H1 (cell line): ENCODE results near the gene CSE1L. TPM values are rescaled to one million over a fixed set of nuclear protein-coding genes. Genes with fewer than 3 reads are reported as not detected.

Source experiments
- CTCF ChIA-PET: fragments of 300-600 bp; sonication (Branson Sonifier 250); formaldehyde crosslinking; loops from one replicate; lab custom pipeline; 2021; ENCODE audit not compliant: partially characterized antibody; lab: Charles Lee
- POLR2A ChIA-PET: fragments of 300-600 bp; sonication (Branson Sonifier 250); formaldehyde crosslinking; loops from one replicate; lab custom pipeline; 2021; ENCODE audit warnings: inconsistent platforms; ENCODE audit not compliant: partially characterized antibody; lab: Charles Lee
- DNase-seq, 2 experiments: peaks; one replicate each; pipeline versions ENCODE4 v3.0.0 to v3.0.0-alpha.2; 2010 to 2022; ENCODE audit warnings: low spot score in 2 of 2, low read depth in 1 of 2, mixed read lengths in 1 of 2
- FAIRE-seq: peaks from 2 replicates; lab custom pipeline; 2011; peaks lifted over from hg19 to GRCh38; lab: Jason Lieb, UNC
- H2AFZ ChIP-seq: 2 replicates; pipeline ENCODE4 v1.8.1; 2012; ENCODE audit warnings: low read length, inconsistent platforms
- H2AK5ac ChIP-seq: 2 replicates; pipeline ENCODE4 v1.6.1; 2013; ENCODE audit warnings: low read depth, low read length
- H2BK120ac ChIP-seq: replicated peaks from 2 replicates; pipeline ENCODE3; 2013; ENCODE audit warnings: low read depth, low read length, inconsistent platforms
- H2BK12ac ChIP-seq: 2 replicates; pipeline ENCODE4 v1.6.1; 2013; ENCODE audit warnings: low read depth, low read length
- H2BK15ac ChIP-seq: 2 replicates; pipeline ENCODE4 v1.6.1; 2013; ENCODE audit warnings: low read length
- H2BK20ac ChIP-seq: 2 replicates; pipeline ENCODE4 v1.6.1; 2013; ENCODE audit warnings: low read length
- H2BK5ac ChIP-seq: 2 replicates; pipeline ENCODE4 v1.6.1; 2013; ENCODE audit warnings: low read depth, low read length
- H3K14ac ChIP-seq: 2 replicates; pipeline ENCODE4 v1.6.1; 2013; ENCODE audit warnings: inconsistent platforms; ENCODE audit not compliant: insufficient read length
- H3K18ac ChIP-seq: 2 replicates; pipeline ENCODE4 v1.6.1; 2013; ENCODE audit warnings: low read length; ENCODE audit errors: extremely low read depth
- H3K23ac ChIP-seq: 2 replicates; pipeline ENCODE4 v1.6.1; 2013; ENCODE audit warnings: inconsistent platforms; ENCODE audit not compliant: insufficient read length
- H3K23me2 ChIP-seq: 2 replicates; pipeline ENCODE4 v1.6.1; 2013; ENCODE audit warnings: low read depth, low read length
- H3K27ac ChIP-seq: 2 replicates; pipeline ENCODE4 v1.6.1; 2011; ENCODE audit warnings: low read depth, low read length, inconsistent platforms
- H3K27me3 ChIP-seq, 4 experiments: replicated peaks in 1 of 4; 1 replicate in 1 of 4; 2 replicates in 3 of 4; pipeline versions ENCODE4 v1.6.1 to v1.8.1; 2011 to 2013; ENCODE audit warnings: low read length in 3 of 4, mild to moderate bottlenecking in 3 of 4, inconsistent platforms in 2 of 4, mixed read lengths in 2 of 4, moderate library complexity in 1 of 4; ENCODE audit not compliant: control insufficient read depth in 3 of 4, insufficient read depth in 3 of 4; ENCODE audit errors: extremely low read depth in 1 of 4
- H3K36me3 ChIP-seq, 4 experiments: 2 replicates each; pipeline versions ENCODE4 v1.6.1 to v1.8.1; 2011 to 2013; ENCODE audit warnings: mild to moderate bottlenecking in 4 of 4, low read length in 3 of 4, moderate library complexity in 2 of 4, control low read depth in 1 of 4, inconsistent platforms in 1 of 4; ENCODE audit not compliant: insufficient read depth in 4 of 4, control insufficient read depth in 2 of 4
- H3K4ac ChIP-seq: replicated peaks from 2 replicates; pipeline ENCODE3; 2013; ENCODE audit warnings: low read length, low read depth, mixed read lengths, inconsistent platforms; ENCODE audit not compliant: insufficient read length
- H3K4me1 ChIP-seq, 4 experiments: replicated peaks in 1 of 4; 1 replicate in 1 of 4; 2 replicates in 3 of 4; pipeline versions ENCODE4 v1.6.1 to v1.8.1; 2011 to 2013; ENCODE audit warnings: low read length in 3 of 4, inconsistent platforms in 2 of 4, mixed read lengths in 1 of 4; ENCODE audit not compliant: insufficient read depth in 4 of 4, control insufficient read depth in 3 of 4
- H3K4me2 ChIP-seq, 2 experiments: 2 replicates each; pipeline versions ENCODE4 v1.6.1 to v1.8.1; 2011 to 2013; ENCODE audit warnings: low read depth in 2 of 2, low read length in 2 of 2, control low read depth in 1 of 2, inconsistent platforms in 1 of 2, mild to moderate bottlenecking in 1 of 2; ENCODE audit not compliant: insufficient read depth in 1 of 2
- H3K4me3 ChIP-seq, 4 experiments: fragments of 200-600, 300-600 bp in 1 of 4; sonication (generic), shearing (Covaris generic), sonication (Bioruptor Twin) in 1 of 4; 2 replicates each; pipeline versions ENCODE4 v1.5.1 to v1.8.1; 2011 to 2016; ENCODE audit warnings: low read length in 4 of 4, low read depth in 3 of 4, control low read depth in 2 of 4, inconsistent platforms in 2 of 4, mild to moderate bottlenecking in 2 of 4, mixed read lengths in 1 of 4, moderate library complexity in 1 of 4; ENCODE audit not compliant: insufficient read depth in 2 of 4; ENCODE audit errors: extremely low read depth in 1 of 4
- H3K56ac ChIP-seq: replicated peaks from 2 replicates; pipeline ENCODE3; 2013; ENCODE audit warnings: low read depth, mild to moderate bottlenecking, mixed read lengths, low read length, inconsistent platforms; ENCODE audit not compliant: insufficient read length
- H3K79me1 ChIP-seq: 2 replicates; pipeline ENCODE4 v1.6.1; 2013; ENCODE audit warnings: low read depth, low read length, control low read depth
- H3K79me2 ChIP-seq, 2 experiments: 2 replicates each; pipeline versions ENCODE4 v1.6.1 to v1.8.1; 2012 to 2013; ENCODE audit warnings: low read length in 2 of 2, mild to moderate bottlenecking in 2 of 2, inconsistent platforms in 1 of 2; ENCODE audit not compliant: insufficient read depth in 2 of 2, control insufficient read depth in 1 of 2
- H3K9ac ChIP-seq, 4 experiments: replicated peaks in 1 of 4; 1 replicate in 1 of 4; 2 replicates in 3 of 4; pipeline versions ENCODE4 v1.6.1 to v1.8.1; 2011 to 2013; ENCODE audit warnings: low read depth in 3 of 4, low read length in 3 of 4, control low read depth in 2 of 4, mild to moderate bottlenecking in 2 of 4, moderate library complexity in 2 of 4, inconsistent platforms in 1 of 4; ENCODE audit errors: extremely low read depth in 1 of 4
- H3K9me3 ChIP-seq, 2 experiments: 2 replicates each; pipeline versions ENCODE4 v1.6.1 to v1.8.1; 2012 to 2013; ENCODE audit warnings: mild to moderate bottlenecking in 2 of 2, moderate library complexity in 2 of 2, control low read depth in 1 of 2, inconsistent platforms in 1 of 2, low read depth in 1 of 2, low read length in 1 of 2, mixed read lengths in 1 of 2; ENCODE audit not compliant: insufficient read depth in 2 of 2
- H4K20me1 ChIP-seq, 2 experiments: replicated peaks in 1 of 2; 2 replicates each; pipeline versions ENCODE3 to v1.8.1; 2011 to 2013; ENCODE audit warnings: inconsistent platforms in 2 of 2, low read length in 2 of 2, mild to moderate bottlenecking in 1 of 2; ENCODE audit not compliant: insufficient read depth in 2 of 2, control insufficient read depth in 1 of 2
- H4K5ac ChIP-seq: 2 replicates; pipeline ENCODE4 v1.6.1; 2013; ENCODE audit warnings: low read length, low read depth, mixed read lengths, inconsistent platforms; ENCODE audit not compliant: insufficient read length
- H4K8ac ChIP-seq: 2 replicates; pipeline ENCODE4 v1.8.0; 2013; ENCODE audit warnings: mild to moderate bottlenecking, moderate library complexity, low read length, inconsistent platforms; ENCODE audit not compliant: insufficient read depth; ENCODE audit errors: extremely low read depth
- H4K91ac ChIP-seq: replicated peaks from 2 replicates; pipeline ENCODE3; 2013; ENCODE audit warnings: low read length, mixed read lengths, inconsistent platforms; ENCODE audit not compliant: insufficient read length
- CBX8 ChIP-seq: fragments of 300-800, 300-1000 bp; sonication (generic); IDR thresholded peaks from 2 replicates; pipeline ENCODE4 v1.7.1; 2016; ENCODE audit warnings: low read depth, low read length, borderline replicate concordance
- WGBS, 2 experiments: shearing (Covaris generic) in 1 of 2; methylation state at CpG; one replicate each; pipeline versions ENCODE4 v1.1.6 to v1.1.7; 2013 to 2015; ENCODE audit warnings: low lambda C conversion rate in 2 of 2, mixed read lengths in 2 of 2, inconsistent platforms in 1 of 2, low coverage in 1 of 2, missing lambda C conversion rate in 1 of 2; ENCODE audit not compliant: insufficient replicate concordance in 2 of 2, insufficient coverage in 1 of 2, insufficient read length in 1 of 2; ENCODE audit errors: extremely low coverage in 1 of 2, missing lambda C conversion rate in 1 of 2; 5-methylcytosine and 5-hydroxymethylcytosine counted together
- polyA plus RNA-seq, 7 experiments: library from polyadenylated mRNA; depleted of rRNA in 3 of 7; stranded (reverse) in 5 of 7; unstranded in 2 of 7; fragments of >200 nt in 5 of 7; fragments of 200-250 nt in 2 of 7; gene quantifications; 1 replicate in 5 of 7; 2 replicates in 1 of 7; 4 replicates in 1 of 7; pipeline versions ENCODE4 v1.2.1 to v1.2.3, GENCODE V29; 2011 to 2013; ENCODE audit warnings: missing spikeins in 2 of 7, mixed read lengths in 2 of 7
- total RNA-seq: library from RNA; stranded (reverse); fragmentation: NEBNext Ultra II Directional; extraction: Animal tissue kit (Norgen Biotek cat#: 25700); gene quantifications from 2 replicates; pipeline ENCODE4 v1.2.1, GENCODE V29; 2021
- TF ChIP-seq, protein P1 (sequence below): IDR thresholded peaks from 2 replicates; pipeline ENCODE4 v1.6.1; 2012; ENCODE audit warnings: inconsistent platforms

Gene CSE1L
- total and polyA plus RNA-seq, 2 of the 8 experiments (the other 6 are each of a cell fraction or from before 2014, with no cell fraction given): 94.1 to 269 TPM

DNA sequence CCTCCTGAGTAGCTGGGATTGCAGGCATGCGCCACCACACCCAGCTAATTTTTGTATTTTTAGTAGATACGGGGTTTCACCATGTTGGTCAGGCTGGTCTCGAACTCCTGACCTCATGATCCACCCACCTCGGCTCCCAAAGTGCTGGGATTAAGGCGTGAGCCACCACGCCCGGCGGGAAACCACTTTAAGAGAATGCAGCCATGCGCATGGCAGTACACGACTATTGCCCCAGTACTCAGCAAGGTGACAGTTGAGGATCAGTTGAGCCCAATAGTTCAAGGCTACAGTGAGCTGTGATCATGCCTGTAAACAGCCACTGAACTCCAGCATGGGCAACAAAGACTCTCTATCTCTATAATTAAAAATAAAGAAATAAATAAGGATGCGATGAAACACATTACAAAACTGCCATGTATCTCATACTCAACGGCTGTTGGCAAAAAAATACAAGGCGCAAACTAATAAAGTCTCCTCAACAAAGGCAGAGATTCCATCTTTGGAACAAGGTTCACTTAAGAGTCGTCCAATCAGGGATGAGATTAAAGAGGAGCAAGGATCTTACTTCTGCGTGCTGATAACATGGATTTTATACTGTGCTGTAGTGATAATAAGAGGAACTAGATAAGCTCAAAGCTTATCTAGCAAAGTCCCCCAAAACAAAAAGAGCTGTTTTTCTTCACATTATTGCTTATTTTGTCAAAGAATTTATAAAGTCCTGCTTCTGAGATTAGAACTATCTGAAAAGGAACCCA lies 90.9 kb downstream of the CSE1L start:
- TF ChIP-seq CBX8: no peak
- TF ChIP-seq, protein P1, sequence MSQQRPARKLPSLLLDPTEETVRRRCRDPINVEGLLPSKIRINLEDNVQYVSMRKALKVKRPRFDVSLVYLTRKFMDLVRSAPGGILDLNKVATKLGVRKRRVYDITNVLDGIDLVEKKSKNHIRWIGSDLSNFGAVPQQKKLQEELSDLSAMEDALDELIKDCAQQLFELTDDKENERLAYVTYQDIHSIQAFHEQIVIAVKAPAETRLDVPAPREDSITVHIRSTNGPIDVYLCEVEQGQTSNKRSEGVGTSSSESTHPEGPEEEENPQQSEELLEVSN: peak; percentile 68
- TF ChIP-seq, all 59 proteins: peak for 1
- POLR2A ChIA-PET: interaction anchor here (1.6 kb wide), 1 partner anchor 11 kb away, joined by 3 read pairs; no protein-coding TSS in a partner anchor

More for the DNA sequence above, 90.9 kb downstream of the CSE1L start:
- CTCF ChIA-PET: interaction anchor here (1.1 to 5.4 kb wide), 4 partner anchors 10 to 80 kb away, joined by 3 to 23 read pairs (median 4); no protein-coding TSS in a partner anchor
- no peaks in the 10 kb centered on the region for H3K27me3 ChIP-seq
- no peak overlapping the region for H3K4me3 ChIP-seq
- no peak overlapping the region for H3K4me2 ChIP-seq
- no peak overlapping the region for H3K27ac ChIP-seq
- H2BK12ac ChIP-seq: no peak overlapping the region
- H4K8ac ChIP-seq: no peak overlapping the region
- H2BK15ac ChIP-seq: no peak overlapping the region
- peaks cover 2 to 10% (median 5%) of the 10 kb centered on the region in 4 experiments; a peak in 6 of 8 replicates for H3K36me3 ChIP-seq
- H3K4me1 ChIP-seq: peaks cover 0 to 6% (median 0%) of the 10 kb centered on the region in 4 experiments; a peak in 3 of 7 replicates
- no peak overlapping the region for H3K9ac ChIP-seq
- H2BK120ac ChIP-seq: no peak overlapping the region
- no peak overlapping the region for H2BK5ac ChIP-seq
- H2AK5ac ChIP-seq: no peak overlapping the region
- peaks cover 2% of the 10 kb centered on the region; the same call in 1 of the 2 replicates for H3K79me1 ChIP-seq
- H4K20me1 ChIP-seq: peaks cover 3 to 4% of the 10 kb centered on the region in 2 experiments
- no peak overlapping the region for H3K23ac ChIP-seq
- H4K91ac ChIP-seq: no peak overlapping the region
- peaks cover 0 to 12% of the 10 kb centered on the region in 2 experiments; a peak in 2 of 4 replicates for H3K79me2 ChIP-seq
- H3K9me3 ChIP-seq: no peaks in the 10 kb centered on the region
- H4K5ac ChIP-seq: no peak overlapping the region
- H2AFZ ChIP-seq: no peak overlapping the region
- DNase-seq: no peak
- H3K18ac ChIP-seq: no peak overlapping the region
- H3K23me2 ChIP-seq: 0 out of 2 replicates have a peak, but pooled peaks cover 2% of the 10 kb centered on the region
- WGBS, 2 experiments: 96% methylated on average over 15 of the region's 15 CpGs; no CpG with 5 or more reads in 1 of the 2 experiments
- H3K14ac ChIP-seq: no peak overlapping the region
- no peak overlapping the region for H3K56ac ChIP-seq
- H3K4ac ChIP-seq: no peak overlapping the region
- no peak for FAIRE-seq
- no peak overlapping the region for H2BK20ac ChIP-seq
